Measurements from ENCODE around the gene SLC16A2.

Gene SLC16A2

DNA sequence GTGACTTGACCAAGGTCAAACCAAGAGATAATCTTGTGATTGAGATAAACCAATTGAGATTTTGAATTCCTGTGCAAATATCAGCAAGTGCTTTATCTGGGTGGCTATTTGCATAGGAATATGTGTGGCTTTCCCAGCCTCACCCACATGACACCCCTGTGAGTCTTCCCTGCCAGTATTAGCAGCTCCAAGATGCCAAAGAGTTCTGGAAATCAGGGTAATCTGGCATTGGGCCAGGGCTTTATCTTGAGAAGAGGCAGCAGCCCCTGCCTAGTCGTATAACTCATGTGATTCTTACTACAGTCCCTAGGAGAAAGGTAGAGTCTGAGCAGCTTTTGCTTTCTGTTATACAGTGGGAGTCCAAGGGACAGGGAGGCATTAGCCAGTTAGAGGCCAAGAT is 105.5 kb downstream of the SLC16A2 start:
- no peak for FAIRE-seq
- TF ChIP-seq POLR2AphosphoS5 (IDR thresholded peaks at IDR 0.05; ENCODE audit: low read depth, low read length) (no peak), SPI1 (IDR thresholded peaks at IDR 0.05; ENCODE audit: low read depth, low read length) (no peak), PAX5 (IDR thresholded peaks at IDR 0.05; ENCODE audit: insufficient read depth, low read length, severe bottlenecking) (no peak), POLR2A (IDR thresholded peaks at IDR 0.05; ENCODE audit: low read depth, low read length) (no peak), POU2F2 (IDR thresholded peaks at IDR 0.05; ENCODE audit: low read depth, low read length) (no peak), TAF1 (IDR thresholded peaks at IDR 0.05; ENCODE audit: low read depth, low read length) (no peak)
- no peak for DNase-seq (ENCODE audit: insufficient read length, low spot score)

DNA sequence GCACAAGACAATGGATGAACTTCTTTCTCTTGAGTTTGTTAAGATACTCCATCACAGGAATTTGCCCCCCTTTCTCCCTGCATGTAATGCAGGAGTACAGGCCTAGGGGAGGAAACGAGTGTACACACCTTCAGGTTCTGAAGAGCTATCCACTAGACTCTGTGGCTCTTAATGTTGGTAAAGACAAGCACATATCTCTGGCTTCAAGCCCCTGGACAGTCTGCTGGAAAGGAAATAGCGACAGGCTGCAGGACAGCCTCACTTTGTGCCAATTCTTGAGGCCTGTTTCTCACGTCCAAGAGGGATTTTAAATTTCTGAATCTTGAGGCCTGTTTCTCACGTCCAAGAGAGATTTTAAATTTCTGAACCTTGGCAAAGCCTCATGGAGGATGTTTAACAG is 106.1 kb downstream of the SLC16A2 start:
- FAIRE-seq (no peak), DNase-seq (ENCODE audit: insufficient read length, low spot score) (no peak)
- TF ChIP-seq POU2F2 (IDR thresholded peaks at IDR 0.05; ENCODE audit: low read depth, low read length) (no peak), TAF1 (IDR thresholded peaks at IDR 0.05; ENCODE audit: low read depth, low read length) (no peak), POLR2AphosphoS5 (IDR thresholded peaks at IDR 0.05; ENCODE audit: low read depth, low read length) (no peak), PAX5 (IDR thresholded peaks at IDR 0.05; ENCODE audit: insufficient read depth, low read length, severe bottlenecking) (no peak), SPI1 (IDR thresholded peaks at IDR 0.05; ENCODE audit: low read depth, low read length) (no peak), POLR2A (IDR thresholded peaks at IDR 0.05; ENCODE audit: low read depth, low read length) (no peak)

DNA sequence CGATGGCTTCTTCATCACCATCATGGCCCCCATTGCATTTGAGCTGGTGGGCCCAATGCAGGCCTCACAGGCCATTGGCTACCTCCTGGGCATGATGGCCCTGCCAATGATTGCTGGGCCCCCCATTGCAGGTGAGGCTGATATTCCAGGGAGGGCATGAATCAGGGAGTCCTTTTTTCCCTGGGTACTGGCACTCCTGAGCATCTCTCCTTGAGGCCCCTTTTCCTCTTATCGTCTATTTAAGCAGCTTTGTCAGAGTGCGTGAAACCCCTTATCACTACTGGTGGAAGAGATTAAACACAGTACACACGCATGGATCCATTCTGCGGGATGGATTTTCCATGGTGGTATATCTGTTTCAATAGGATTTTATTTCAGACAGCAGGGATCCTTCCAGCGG is 108.0 kb downstream of the SLC16A2 start:
- TF ChIP-seq SPI1 (IDR thresholded peaks at IDR 0.05; ENCODE audit: low read depth, low read length), result no peak
- no peak for TF ChIP-seq POLR2A (IDR thresholded peaks at IDR 0.05; ENCODE audit: low read depth, low read length)
- no peak for TF ChIP-seq POLR2AphosphoS5 (IDR thresholded peaks at IDR 0.05; ENCODE audit: low read depth, low read length)
- no peak for TF ChIP-seq POU2F2 (IDR thresholded peaks at IDR 0.05; ENCODE audit: low read depth, low read length)
- TF ChIP-seq PAX5 (IDR thresholded peaks at IDR 0.05; ENCODE audit: insufficient read depth, low read length, severe bottlenecking), result no peak
- no peak for TF ChIP-seq TAF1 (IDR thresholded peaks at IDR 0.05; ENCODE audit: low read depth, low read length)
- FAIRE-seq (no peak), DNase-seq (ENCODE audit: insufficient read length, low spot score) (no peak)

DNA sequence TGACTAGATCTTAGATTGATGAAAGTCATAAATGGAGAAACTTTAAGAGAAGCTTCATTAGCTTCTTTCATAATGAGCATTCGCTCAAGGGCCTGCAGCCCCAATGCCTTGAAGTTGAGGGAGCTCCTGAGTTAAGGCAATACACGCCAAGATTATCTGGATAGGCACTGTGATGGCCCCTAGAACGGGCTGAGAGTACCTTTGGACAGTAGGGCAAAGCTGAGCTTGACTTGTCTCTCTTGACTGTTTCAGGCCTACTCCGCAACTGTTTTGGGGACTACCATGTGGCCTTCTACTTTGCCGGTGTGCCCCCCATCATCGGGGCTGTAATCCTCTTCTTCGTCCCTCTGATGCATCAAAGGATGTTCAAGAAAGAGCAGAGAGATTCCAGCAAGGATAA is 109.8 kb downstream of the SLC16A2 start:
- no peak for DNase-seq (ENCODE audit: insufficient read length, low spot score)
- no peak for FAIRE-seq
- TF ChIP-seq SPI1 (IDR thresholded peaks at IDR 0.05; ENCODE audit: low read depth, low read length), result no peak
- TF ChIP-seq POLR2A (IDR thresholded peaks at IDR 0.05; ENCODE audit: low read depth, low read length), result no peak
- no peak for TF ChIP-seq PAX5 (IDR thresholded peaks at IDR 0.05; ENCODE audit: insufficient read depth, low read length, severe bottlenecking)
- no peak for TF ChIP-seq POU2F2 (IDR thresholded peaks at IDR 0.05; ENCODE audit: low read depth, low read length)
- TF ChIP-seq POLR2AphosphoS5 (IDR thresholded peaks at IDR 0.05; ENCODE audit: low read depth, low read length), result no peak
- no peak for TF ChIP-seq TAF1 (IDR thresholded peaks at IDR 0.05; ENCODE audit: low read depth, low read length)

GRCh38 chrX:74534569-74535038 is 113.3 kb downstream of the SLC16A2 start:
- DNase-seq (ENCODE audit: insufficient read length, low spot score) (no peak), FAIRE-seq (no peak)

GRCh38 chrX:74535086-74535407 is 113.8 kb downstream of the SLC16A2 start:
- TF ChIP-seq SPI1 (IDR thresholded peaks at IDR 0.05; ENCODE audit: low read depth, low read length) (no peak), TAF1 (IDR thresholded peaks at IDR 0.05; ENCODE audit: low read depth, low read length) (no peak), POU2F2 (IDR thresholded peaks at IDR 0.05; ENCODE audit: low read depth, low read length) (no peak), POLR2A (IDR thresholded peaks at IDR 0.05; ENCODE audit: low read depth, low read length) (no peak), POLR2AphosphoS5 (IDR thresholded peaks at IDR 0.05; ENCODE audit: low read depth, low read length) (no peak), PAX5 (IDR thresholded peaks at IDR 0.05; ENCODE audit: insufficient read depth, low read length, severe bottlenecking) (no peak)
- DNase-seq (ENCODE audit: insufficient read length, low spot score) (no peak), FAIRE-seq (no peak)

More at GRCh38 chrX:74534569-74535038, 113.3 kb downstream of the SLC16A2 start:
- TF ChIP-seq POLR2AphosphoS5 (IDR thresholded peaks at IDR 0.05; ENCODE audit: low read depth, low read length), result no peak
- TF ChIP-seq POU2F2 (IDR thresholded peaks at IDR 0.05; ENCODE audit: low read depth, low read length), result 0 out of 2 replicates have a peak, but pooled peaks have one; percentile 20
- TF ChIP-seq TAF1 (IDR thresholded peaks at IDR 0.05; ENCODE audit: low read depth, low read length), result no peak
- TF ChIP-seq POLR2A (IDR thresholded peaks at IDR 0.05; ENCODE audit: low read depth, low read length), result no peak
- no peak for TF ChIP-seq PAX5 (IDR thresholded peaks at IDR 0.05; ENCODE audit: insufficient read depth, low read length, severe bottlenecking)
- no peak for TF ChIP-seq SPI1 (IDR thresholded peaks at IDR 0.05; ENCODE audit: low read depth, low read length)

DNA sequence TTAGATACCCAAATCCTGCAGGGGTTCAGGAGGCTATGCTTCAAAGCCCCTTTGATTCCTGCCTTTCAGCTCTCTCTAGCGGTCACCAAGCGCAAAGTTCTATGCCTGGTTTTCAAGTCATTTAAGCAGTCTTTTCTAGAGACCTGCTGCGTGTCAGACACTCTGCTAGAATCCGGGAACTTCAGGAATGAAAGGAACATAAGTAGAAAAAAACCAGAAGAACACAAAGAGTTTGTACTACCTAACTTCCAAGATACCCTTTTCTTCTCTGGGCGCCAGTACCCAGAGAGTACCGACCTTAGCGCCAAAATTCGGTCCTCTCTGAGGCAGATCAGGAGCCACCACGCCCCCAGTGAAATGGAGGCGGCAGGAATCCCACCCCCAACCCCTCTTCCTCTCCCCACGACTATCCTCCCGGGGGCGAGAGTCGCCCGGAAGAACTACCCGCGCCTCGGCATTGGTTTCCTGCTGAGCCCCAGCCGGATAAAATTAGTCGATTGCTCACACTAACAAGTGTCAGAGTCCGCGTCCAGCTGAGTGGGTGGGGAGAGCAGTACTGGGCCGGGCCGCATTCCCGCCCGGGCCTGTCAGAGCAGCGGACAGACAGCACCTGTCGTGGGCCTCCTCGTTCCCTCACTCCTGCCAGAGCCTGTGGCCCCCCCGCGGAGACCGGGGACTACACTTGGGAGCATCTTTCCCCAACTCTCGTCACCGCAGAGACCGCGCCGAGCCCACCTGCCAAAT is 114.3 kb downstream of the SLC16A2 start:
- FAIRE-seq, result no peak
- no peak for TF ChIP-seq POLR2A (IDR thresholded peaks at IDR 0.05; ENCODE audit: low read depth, low read length)
- no peak for TF ChIP-seq POU2F2 (IDR thresholded peaks at IDR 0.05; ENCODE audit: low read depth, low read length)
- no peak for TF ChIP-seq PAX5 (IDR thresholded peaks at IDR 0.05; ENCODE audit: insufficient read depth, low read length, severe bottlenecking)
- no peak for TF ChIP-seq TAF1 (IDR thresholded peaks at IDR 0.05; ENCODE audit: low read depth, low read length)
- TF ChIP-seq SPI1 (IDR thresholded peaks at IDR 0.05; ENCODE audit: low read depth, low read length), result no peak
- no peak for TF ChIP-seq POLR2AphosphoS5 (IDR thresholded peaks at IDR 0.05; ENCODE audit: low read depth, low read length)
- DNase-seq (ENCODE audit: insufficient read length, low spot score), result no peak

DNA sequence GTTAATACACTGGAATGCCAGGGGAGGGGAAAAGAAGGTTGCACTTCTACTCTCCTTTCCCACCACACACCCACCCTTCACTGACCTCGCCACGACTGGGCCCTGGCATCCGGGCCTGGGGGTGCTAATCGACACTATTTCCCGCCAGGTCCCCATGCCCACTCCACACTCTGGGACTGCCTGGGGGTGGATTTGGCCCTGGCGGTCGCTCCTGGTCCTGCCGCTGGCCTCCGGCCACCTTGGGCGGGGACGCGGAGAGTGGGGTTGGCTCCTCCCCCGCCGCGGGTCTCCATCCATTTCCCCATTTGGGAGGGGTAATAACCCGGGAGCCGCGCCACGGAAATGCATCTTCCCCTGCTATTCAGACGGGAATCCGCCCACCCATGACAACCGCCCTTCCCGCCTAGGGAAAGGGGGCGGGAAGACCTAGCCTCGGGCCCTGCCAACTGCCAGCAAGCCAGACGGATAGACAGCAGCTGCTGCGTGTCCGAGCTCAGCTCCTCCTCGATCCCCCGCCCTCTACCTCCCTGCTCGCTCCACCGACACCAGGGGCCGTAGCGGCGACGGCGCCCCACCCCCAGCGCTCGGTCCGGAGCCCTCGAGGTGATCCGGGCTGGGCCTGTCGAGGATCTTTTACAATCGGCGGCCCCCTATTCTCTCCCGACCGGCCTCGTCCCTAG is 115.0 kb downstream of the SLC16A2 start:
- TF ChIP-seq SPI1 (IDR thresholded peaks at IDR 0.05; ENCODE audit: low read depth, low read length), result no peak
- TF ChIP-seq TAF1 (IDR thresholded peaks at IDR 0.05; ENCODE audit: low read depth, low read length), result no peak
- no peak for TF ChIP-seq POU2F2 (IDR thresholded peaks at IDR 0.05; ENCODE audit: low read depth, low read length)
- no peak for TF ChIP-seq POLR2A (IDR thresholded peaks at IDR 0.05; ENCODE audit: low read depth, low read length)
- TF ChIP-seq POLR2AphosphoS5 (IDR thresholded peaks at IDR 0.05; ENCODE audit: low read depth, low read length), result no peak
- TF ChIP-seq PAX5 (IDR thresholded peaks at IDR 0.05; ENCODE audit: insufficient read depth, low read length, severe bottlenecking), result no peak
- DNase-seq (ENCODE audit: insufficient read length, low spot score) (peak; percentile 46), FAIRE-seq (peak; percentile 51)

GRCh38 chrX:74536832-74537371 is 115.6 kb downstream of the SLC16A2 start:
- no peak for FAIRE-seq
- DNase-seq (ENCODE audit: insufficient read length, low spot score), result no peak
- no peak for TF ChIP-seq TAF1 (IDR thresholded peaks at IDR 0.05; ENCODE audit: low read depth, low read length)
- TF ChIP-seq POU2F2 (IDR thresholded peaks at IDR 0.05; ENCODE audit: low read depth, low read length), result no peak
- no peak for TF ChIP-seq POLR2A (IDR thresholded peaks at IDR 0.05; ENCODE audit: low read depth, low read length)
- no peak for TF ChIP-seq PAX5 (IDR thresholded peaks at IDR 0.05; ENCODE audit: insufficient read depth, low read length, severe bottlenecking)
- TF ChIP-seq POLR2AphosphoS5 (IDR thresholded peaks at IDR 0.05; ENCODE audit: low read depth, low read length), result no peak
